ENCODE measurements around the gene GATD1. TPM values are rescaled to one million over a fixed set of nuclear protein-coding genes. Genes with fewer than 3 reads are reported as not detected.

GATD1 gene
- total and polyA plus RNA-seq, 11 donors = 13.4 to 30.8 (median 20.5) TPM

- Histone ChIP-seq H3K4me3 (no peak overlapping the region), H3K9me3 (no peaks in the 10 kb centered on the region), H3K36me3 (peaks cover 0 to 96% (median 90%) of the 10 kb centered on the region in 9 donors), H3K4me1 (no peaks in the 10 kb centered on the region), H3K27me3 (no peaks in the 10 kb centered on the region), H3K27ac (no peak overlapping the region)
- DNase-seq (no peak), ATAC-seq (no peak)
- 85 to 87% (median 86%) methylated on average over 8 of the region's 8 CpGs for WGBS, 4 donors
- TF ChIP-seq POLR2A (IDR thresholded peaks at IDR 0.05) (no peak), CTCF (IDR thresholded peaks at IDR 0.05) (no peak)
- intact Hi-C loops (cut with DNase I) = no loop called here
Measured at GRCh38 chr11:761526-762108, 15.7 kb downstream of the GATD1 start.

- DNase-seq = no peak
- H3K36me3 ChIP-seq = peaks cover 0 to 97% (median 89%) of the 10 kb centered on the region in 9 donors
- H3K9me3 ChIP-seq = no peaks in the 10 kb centered on the region
- intact Hi-C loops (cut with DNase I) = no loop called here
- no peak for ATAC-seq
- H3K4me3 ChIP-seq = no peak overlapping the region
- no peak for TF ChIP-seq POLR2A (IDR thresholded peaks at IDR 0.05)
- TF ChIP-seq CTCF (IDR thresholded peaks at IDR 0.05) = no peak
- H3K27ac ChIP-seq = no peak overlapping the region
- no peaks in the 10 kb centered on the region for H3K27me3 ChIP-seq
- no peaks in the 10 kb centered on the region for H3K4me1 ChIP-seq
Measured at GRCh38 chr11:760236-760635, 17.1 kb downstream of the GATD1 start.

GRCh38 chr11:749731-750130 lies 27.6 kb downstream of the GATD1 start:
- WGBS, 4 donors = 54 to 86% (median 66%) methylated on average over 2 of the region's 2 CpGs
- no peaks in the 10 kb centered on the region for H3K9me3 ChIP-seq
- ATAC-seq (no peak), DNase-seq (no peak)
- H3K27ac ChIP-seq = peak overlapping the region in 1 of 12 donors; percentile 90
- H3K36me3 ChIP-seq = peaks cover 0 to 12% (median 0%) of the 10 kb centered on the region in 9 donors
- no peak for TF ChIP-seq POLR2A (IDR thresholded peaks at IDR 0.05)
- TF ChIP-seq CTCF (IDR thresholded peaks at IDR 0.05) = no peak
- no peaks in the 10 kb centered on the region for H3K27me3 ChIP-seq
- peaks cover 6 to 31% (median 16%) of the 10 kb centered on the region in 12 donors for H3K4me1 ChIP-seq
- intact Hi-C loops (cut with DNase I) = no loop called here
- no peak overlapping the region for H3K4me3 ChIP-seq

- Histone ChIP-seq H3K27ac (peak overlapping the region in 10 of 12 donors; percentile 78 to 92 (median 90)), H3K36me3 (peaks cover 0 to 12% (median 0%) of the 10 kb centered on the region in 9 donors), H3K4me3 (peak overlapping the region; percentile 86 to 100 (median 96)), H3K9me3 (no peaks in the 10 kb centered on the region), H3K4me1 (peaks cover 6 to 31% (median 16%) of the 10 kb centered on the region in 12 donors), H3K27me3 (no peaks in the 10 kb centered on the region)
- ATAC-seq = peak in 2 of 4 donors; percentile 1 to 4
- intact Hi-C loops (cut with DNase I) = no loop called here
- no peak for DNase-seq
- 9 to 20% (median 12%) methylated on average over 10 to 18 of the region's 18 CpGs for WGBS, 4 donors
- TF ChIP-seq POLR2A (IDR thresholded peaks at IDR 0.05) (no peak), CTCF (IDR thresholded peaks at IDR 0.05) (no peak)
Measured at GRCh38 chr11:748007-748359, 29.3 kb downstream of the GATD1 start.
